MM.1S (cell line): ENCODE measurements around the gene ARMC9.

Experiments used
- EZH2 ChIP-seq: fragments of 300-600 bp; sonication (generic); optimal IDR thresholded peaks from 2 replicates; pipeline ENCODE3; 2017; ENCODE audit warnings: low read depth, mild to moderate bottlenecking, antibody characterized with exemption, low read length, mixed read lengths
- TF ChIP-seq, protein P1 (sequence below): fragments of 300-600 bp; sonication (generic); IDR thresholded peaks from 2 replicates; pipeline ENCODE4 v1.5.1; 2016; ENCODE audit warnings: antibody characterized with exemption, low read length, mixed read lengths

DNA sequence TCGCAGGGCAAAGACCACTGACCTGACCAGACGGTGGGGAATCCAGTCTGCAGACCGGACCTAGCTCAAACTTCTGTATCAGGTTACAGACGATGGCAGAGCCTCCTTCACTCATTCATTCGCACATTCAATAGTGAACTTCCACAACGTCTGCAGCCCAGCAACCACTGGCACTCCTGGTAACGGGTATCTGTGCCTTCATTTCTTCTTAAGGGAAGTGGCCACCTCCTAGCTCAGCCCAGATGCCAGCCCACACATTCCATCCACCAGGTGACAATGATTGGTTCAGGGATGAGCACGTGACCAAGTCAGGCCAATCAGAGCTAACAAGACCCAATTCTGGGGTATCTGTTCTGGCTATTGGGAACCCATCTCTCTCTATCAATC lies 15.9 kb upstream of the ARMC9 start:
- TF ChIP-seq, protein P1, sequence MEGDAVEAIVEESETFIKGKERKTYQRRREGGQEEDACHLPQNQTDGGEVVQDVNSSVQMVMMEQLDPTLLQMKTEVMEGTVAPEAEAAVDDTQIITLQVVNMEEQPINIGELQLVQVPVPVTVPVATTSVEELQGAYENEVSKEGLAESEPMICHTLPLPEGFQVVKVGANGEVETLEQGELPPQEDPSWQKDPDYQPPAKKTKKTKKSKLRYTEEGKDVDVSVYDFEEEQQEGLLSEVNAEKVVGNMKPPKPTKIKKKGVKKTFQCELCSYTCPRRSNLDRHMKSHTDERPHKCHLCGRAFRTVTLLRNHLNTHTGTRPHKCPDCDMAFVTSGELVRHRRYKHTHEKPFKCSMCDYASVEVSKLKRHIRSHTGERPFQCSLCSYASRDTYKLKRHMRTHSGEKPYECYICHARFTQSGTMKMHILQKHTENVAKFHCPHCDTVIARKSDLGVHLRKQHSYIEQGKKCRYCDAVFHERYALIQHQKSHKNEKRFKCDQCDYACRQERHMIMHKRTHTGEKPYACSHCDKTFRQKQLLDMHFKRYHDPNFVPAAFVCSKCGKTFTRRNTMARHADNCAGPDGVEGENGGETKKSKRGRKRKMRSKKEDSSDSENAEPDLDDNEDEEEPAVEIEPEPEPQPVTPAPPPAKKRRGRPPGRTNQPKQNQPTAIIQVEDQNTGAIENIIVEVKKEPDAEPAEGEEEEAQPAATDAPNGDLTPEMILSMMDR: no peak
- no peak for TF ChIP-seq EZH2
